Measurements from ENCODE around the gene SLC25A38.
"Not testable (repeated sequence)": the region's sequence is repeated elsewhere in the genome, so short reads cannot be mapped to it uniquely, and the experiment has no call there.

SLC25A38 gene

DNA sequence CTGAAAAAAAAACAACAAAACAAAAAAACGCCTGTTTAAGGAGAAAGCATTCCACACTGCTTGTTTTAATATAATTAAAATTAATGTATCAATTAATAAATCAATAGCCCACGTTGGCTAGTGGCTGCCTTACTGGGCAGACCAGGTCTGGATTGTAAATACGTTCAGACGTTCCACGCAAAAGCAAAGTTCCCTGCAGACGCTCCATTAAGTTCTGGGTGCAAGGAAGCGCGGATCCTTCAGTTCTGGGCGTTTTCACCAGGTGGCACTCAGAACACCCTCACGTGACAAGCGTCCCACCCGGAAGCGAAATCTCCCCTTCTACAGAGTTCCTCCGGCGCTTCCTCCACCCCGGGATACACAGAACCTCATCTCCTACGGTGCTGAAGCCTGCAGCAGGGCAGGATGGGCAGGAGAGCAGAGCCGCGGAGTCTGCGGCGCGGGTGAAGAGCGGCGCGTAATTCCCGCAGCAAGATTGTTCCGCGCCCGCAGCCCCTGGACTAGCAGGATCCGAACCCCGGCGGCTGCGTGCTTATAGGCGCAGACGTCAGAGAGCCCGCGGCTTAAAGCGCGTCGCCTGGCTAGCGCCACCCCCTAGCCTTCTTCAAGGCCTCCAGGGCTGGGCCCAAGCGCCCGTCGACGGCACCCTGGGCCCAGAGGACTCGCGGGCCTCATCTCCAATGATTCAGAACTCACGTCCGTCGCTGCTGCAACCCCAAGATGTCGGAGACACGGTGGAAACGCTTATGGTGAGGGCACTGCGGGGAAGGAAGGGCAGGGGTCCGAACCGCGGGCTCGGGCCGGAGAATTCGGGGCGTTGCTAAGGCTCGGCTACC, at the start of gene SLC25A38:
SLC25A38 (plus strand) TSS at position 326 of the 836 bp plus-strand sequence; CDS start at position 681, 355 bp downstream.
- DNase-seq, result no peak

GRCh38 chr3:39333607-39334006, 49.6 kb upstream of the SLC25A38 start:
- DNase-seq, result no peak

DNA sequence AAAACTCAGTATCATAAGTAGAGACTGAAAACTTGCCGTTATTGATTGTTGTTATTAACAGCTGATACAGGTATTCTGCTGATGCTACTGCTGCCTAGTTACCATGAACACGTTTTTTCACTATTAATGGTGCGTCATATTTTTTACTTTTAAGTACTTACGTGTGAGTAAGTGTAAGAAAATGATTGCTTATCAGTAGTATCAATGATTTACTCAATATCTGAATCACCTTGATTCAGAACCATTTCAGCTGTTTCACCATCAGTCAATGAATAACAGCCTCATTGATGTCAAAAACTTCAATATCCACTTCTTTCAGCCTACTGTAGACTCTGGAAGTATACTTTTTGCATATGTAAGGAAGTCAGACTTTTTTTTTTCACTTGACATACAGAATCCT, 49.0 kb upstream of the SLC25A38 start:
- no peak for DNase-seq

DNA sequence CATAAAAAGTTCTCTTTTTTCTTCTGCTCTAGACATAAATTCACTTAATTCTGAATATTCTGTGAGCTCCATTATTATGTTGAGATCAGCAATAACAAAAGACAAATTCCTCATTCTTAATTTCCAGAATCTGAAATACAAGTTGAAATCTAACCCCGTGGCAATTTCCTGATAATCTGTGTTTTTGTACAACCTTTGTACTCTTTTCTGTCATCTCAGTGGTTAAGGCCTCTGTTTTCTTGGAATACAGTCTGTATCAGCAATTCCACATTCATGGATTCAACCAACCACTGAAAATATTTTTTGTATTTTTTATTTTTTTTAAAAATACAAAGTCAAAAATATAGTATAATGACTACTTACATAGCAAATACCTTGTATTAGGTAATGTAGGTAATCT, 45.0 kb upstream of the SLC25A38 start:
- DNase-seq, result no peak

GRCh38 chr3:39339086-39339485, 44.1 kb upstream of the SLC25A38 start:
- no peak for DNase-seq

GRCh38 chr3:39343076-39343717, 40.0 kb upstream of the SLC25A38 start:
- no peak for DNase-seq

DNA sequence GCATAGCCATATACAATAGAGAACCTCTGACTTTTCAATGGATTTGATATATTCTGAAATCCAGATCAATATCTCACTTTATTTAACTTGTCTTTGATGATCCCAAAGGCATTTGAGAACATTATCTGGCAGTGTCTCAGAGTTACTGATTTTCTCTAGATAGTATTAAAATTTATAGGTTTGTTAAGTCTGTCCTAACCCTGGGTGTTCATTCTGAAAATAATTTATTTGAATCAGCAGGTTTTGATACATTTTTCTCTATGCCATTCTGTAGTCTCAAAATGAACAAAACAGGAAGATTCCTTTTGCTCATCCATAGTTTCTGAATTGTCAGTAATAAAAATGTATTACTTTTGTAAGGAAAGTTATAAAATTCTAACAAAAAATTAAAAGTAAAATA, 39.4 kb upstream of the SLC25A38 start:
- no peak for DNase-seq

- no peak for DNase-seq
Measured at GRCh38 chr3:39344746-39345344, 38.3 kb upstream of the SLC25A38 start.

GRCh38 chr3:39346785-39347585, 36.2 kb upstream of the SLC25A38 start:
- no peak for DNase-seq

DNA sequence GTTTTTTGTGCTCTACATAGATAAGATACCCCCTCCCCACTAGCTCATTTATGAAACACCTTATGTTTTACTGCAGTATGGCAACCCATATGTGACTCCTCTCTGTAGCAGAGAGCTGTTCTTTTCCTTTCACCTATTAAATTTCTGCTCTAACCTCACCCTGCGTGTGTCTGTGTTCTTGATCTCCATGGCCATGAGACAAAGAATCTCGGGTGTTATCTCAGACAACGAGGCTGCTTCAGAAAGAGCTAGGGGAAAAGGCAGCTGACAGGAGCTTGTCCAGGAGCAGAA, 35.6 kb upstream of the SLC25A38 start:
- no peak for DNase-seq

DNA sequence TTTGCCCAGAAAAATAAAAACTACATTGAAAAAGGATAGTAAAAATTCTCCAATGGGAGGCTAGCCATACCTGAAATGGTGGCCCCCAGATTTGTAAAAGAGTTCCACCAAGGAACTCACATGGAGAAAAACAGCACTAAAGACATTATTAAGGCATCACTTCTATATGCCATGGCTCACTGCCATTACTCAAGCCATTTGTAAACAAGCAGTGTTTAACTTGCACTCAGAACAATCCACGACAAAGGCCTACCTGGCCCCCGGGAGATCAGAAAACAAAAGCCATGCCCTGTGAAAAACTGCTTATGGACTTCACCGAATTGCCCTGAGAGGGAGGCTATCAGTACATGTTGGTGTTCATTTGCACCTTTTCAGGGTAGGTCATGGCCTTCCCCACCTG, 34.1 kb upstream of the SLC25A38 start:
- DNase-seq, result no peak

GRCh38 chr3:39350714-39351113, 32.5 kb upstream of the SLC25A38 start:
- DNase-seq, result no peak

GRCh38 chr3:39351134-39351533, 32.0 kb upstream of the SLC25A38 start:
- not testable (repeated sequence) for DNase-seq

GRCh38 chr3:39353168-39353927, 29.8 kb upstream of the SLC25A38 start:
- not testable (repeated sequence) for DNase-seq

DNA sequence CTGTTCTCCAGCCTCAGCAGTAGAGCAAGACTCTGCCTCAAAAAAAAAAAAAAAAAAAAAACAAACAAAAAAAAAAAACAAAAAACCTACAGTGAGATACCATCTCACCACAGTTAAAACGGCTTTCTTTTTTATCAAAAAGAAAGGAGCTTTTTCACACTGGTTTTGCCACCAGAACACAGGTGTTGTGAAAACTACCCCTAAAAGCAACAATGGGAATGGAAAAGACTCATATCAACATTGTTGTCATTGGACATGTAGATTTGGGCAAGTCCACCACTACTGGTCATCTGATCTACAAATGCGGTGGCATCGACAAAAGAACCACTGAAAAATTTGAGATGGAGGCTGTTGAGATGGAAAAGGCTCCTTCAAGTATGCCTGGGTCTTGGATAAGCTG, 24.8 kb upstream of the SLC25A38 start:
- no peak for DNase-seq

DNA sequence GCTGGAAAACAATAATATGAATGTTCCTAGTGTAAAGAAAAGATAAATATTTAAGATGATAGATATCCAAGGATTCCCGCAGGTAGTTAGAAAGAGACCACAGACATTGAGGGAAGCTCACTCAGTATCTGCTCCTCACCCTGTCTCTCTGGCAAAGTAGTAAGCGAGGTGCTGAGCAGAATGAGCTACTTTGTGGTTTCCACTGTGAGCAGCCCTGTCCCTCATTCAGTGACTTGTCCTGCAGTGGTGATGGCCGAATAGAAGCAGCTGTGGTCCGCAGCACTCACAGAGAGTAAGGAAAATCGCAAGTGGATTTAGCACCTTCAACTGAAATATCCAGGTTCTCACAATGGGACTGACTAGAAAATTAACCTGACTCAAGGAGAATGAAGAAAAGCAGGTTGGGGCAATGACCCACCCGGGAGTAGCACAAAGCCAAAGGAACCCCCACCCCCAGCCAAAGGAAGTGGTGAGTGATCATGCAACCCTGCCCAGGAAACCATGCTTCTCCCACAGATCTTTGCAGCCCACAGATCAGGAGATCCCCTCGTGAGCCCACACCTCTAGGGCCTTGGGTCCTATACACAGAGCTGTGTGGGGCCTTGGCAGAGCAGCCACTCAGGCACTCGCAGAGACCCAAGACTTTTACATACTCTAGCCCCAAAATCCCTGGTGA, 21.8 kb upstream of the SLC25A38 start:
- DNase-seq, result no peak

DNA sequence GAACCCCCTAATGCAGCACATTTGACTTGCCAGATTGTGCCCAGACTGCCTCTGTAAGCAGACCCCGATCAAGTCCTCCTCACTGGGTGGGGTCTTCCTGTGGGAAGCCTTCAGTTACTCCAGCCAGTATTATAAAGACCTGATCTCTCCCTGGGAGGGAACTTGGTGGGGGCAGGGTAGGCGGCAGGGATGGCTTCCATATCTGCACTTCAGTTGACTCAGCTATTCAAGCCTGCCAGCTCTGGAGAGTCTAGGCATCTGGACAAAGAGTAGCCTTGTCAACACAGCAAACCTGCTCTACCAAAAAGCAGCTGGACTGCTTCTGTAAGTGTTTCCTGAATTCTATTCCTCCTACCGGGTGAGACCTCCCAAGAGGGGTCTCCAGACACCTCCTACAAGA, 21.0 kb upstream of the SLC25A38 start:
- no peak for DNase-seq

- no peak for DNase-seq
Measured at GRCh38 chr3:39362812-39363211, 20.4 kb upstream of the SLC25A38 start.

DNA sequence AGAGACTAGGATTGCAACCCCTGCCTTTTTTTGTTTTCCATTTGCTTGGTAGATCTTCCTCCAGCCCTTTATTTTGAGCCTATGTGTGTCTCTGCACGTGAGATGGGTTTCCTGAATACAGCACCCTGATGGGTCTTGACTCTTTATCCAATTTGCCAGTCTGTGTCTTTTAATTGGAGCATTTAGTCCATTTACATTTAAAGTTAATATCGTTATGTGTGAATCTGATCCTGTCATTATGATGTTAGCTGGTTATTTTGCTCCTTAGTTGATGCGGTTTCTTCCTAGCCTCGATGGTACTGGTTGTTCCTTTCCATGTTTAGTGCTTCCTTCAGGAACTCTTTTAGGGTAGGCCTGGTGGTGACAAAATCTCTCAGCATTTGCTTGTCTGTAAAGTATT, 12.7 kb upstream of the SLC25A38 start:
- DNase-seq, result not testable (repeated sequence)

DNA sequence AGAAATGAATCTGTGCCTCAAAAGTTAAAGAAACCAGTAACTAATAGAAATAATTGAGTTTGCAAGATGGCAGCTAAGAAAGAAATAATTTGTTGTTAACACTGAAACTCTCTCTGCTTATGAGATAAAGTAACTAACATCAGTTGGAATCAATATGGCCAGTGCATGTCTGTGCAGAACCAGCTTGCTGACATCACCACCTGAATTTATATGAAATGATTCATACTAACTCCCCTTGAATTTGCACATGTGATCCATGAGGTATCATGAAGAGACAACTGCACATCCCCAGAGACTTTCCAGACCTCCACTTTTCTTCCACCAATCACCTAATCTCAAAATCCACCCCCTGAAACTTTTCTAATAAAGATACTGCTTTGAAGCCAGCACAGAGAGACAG, 10.3 kb upstream of the SLC25A38 start:
- DNase-seq, result no peak

DNA sequence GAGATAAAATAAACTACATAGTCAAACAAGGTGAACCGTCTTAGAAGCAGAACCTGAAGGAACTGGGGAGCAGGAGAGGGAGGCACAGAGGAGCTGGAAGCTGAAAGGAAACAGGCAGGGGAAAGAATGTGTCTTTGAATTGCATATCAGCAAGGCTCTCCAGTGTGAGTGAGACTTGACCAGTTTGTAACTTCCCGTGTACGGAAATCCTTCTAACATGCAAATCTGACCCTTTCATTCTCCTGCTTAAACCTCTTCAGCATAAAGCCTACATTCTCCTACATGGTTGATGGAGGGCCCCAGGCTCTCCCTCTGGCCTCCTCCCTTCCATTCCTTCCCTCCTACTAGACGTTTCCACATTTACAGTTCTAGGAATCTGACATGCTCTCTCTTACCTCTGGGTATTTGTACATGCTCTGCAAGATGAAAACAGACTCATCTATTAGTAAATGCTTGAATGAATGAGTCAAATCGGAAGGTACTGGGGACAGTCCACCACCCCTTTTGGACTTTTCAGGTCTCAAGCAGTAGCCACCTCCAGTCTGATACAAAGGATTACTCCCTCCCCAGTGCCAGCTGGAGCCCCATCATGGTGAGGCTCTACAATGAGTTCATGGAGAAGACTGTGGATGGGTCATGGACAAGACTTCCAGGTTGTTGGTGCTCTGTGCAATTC, 6.1 kb upstream of the SLC25A38 start:
- DNase-seq, result no peak
